Endothelial cell of umbilical vein (primary cell): ENCODE results near the gene SLC22A6. TPM values are rescaled to one million over a fixed set of nuclear protein-coding genes. Genes with fewer than 3 reads are reported as not detected.

Experiments
- BruUV-seq: library from RNA; stranded (reverse); fragments of 400-500 nt; replicated peaks from 2 replicates; lab custom pipeline; 2021; lab: Mats Ljungman, UMichigan
- CTCF ChIA-PET: fragments of 300-600, 350-600 bp; sonication (Branson Sonifier 250); formaldehyde crosslinking; loops from one replicate; lab custom pipeline; 2021; ENCODE audit warnings: antibody characterized with exemption, inconsistent platforms; lab: Charles Lee
- POLR2A ChIA-PET: fragments of 300-600, 350-600 bp; sonication (Branson Sonifier 250); formaldehyde crosslinking; loops from one replicate; lab custom pipeline; 2021; ENCODE audit warnings: antibody characterized with exemption, inconsistent platforms; lab: Charles Lee
- DNase-seq: peaks from one replicate; pipeline ENCODE4 v3.0.0-alpha.2; 2011; ENCODE audit warnings: low read depth, low spot score
- FAIRE-seq: peaks from 2 replicates; lab custom pipeline; 2011; peaks lifted over from hg19 to GRCh38; lab: Jason Lieb, UNC
- H2AFZ ChIP-seq: 2 replicates; pipeline ENCODE4 v1.6.0; 2012; ENCODE audit warnings: low read depth, low read length, control low read depth, inconsistent platforms
- H3K27ac ChIP-seq: 2 replicates; pipeline ENCODE4 v1.5.1; 2011; ENCODE audit warnings: low read depth, mild to moderate bottlenecking, control low read depth, low read length, moderate library complexity; ENCODE audit not compliant: insufficient read depth
- H3K27me3 ChIP-seq, 2 experiments: 2 replicates each; pipeline versions ENCODE4 v1.6.0 to v1.6.1; 2011; ENCODE audit warnings: low read length in 2 of 2, mixed read lengths in 1 of 2; ENCODE audit not compliant: control insufficient read depth in 2 of 2, insufficient read depth in 2 of 2
- H3K36me3 ChIP-seq, 2 experiments: 2 replicates in 1 of 2; 3 replicates in 1 of 2; pipeline ENCODE4 v1.5.1; 2011; ENCODE audit warnings: low read length in 2 of 2, mild to moderate bottlenecking in 1 of 2, moderate library complexity in 1 of 2; ENCODE audit not compliant: control insufficient read depth in 2 of 2, insufficient read depth in 2 of 2; ENCODE audit errors: extremely low read depth in 1 of 2
- H3K4me1 ChIP-seq: 3 replicates; pipeline ENCODE4 v1.5.1; 2011; ENCODE audit warnings: mild to moderate bottlenecking, low read length; ENCODE audit not compliant: control insufficient read depth, insufficient read depth; ENCODE audit errors: extremely low read depth
- H3K4me2 ChIP-seq: 2 replicates; pipeline ENCODE4 v1.6.1; 2011; ENCODE audit warnings: low read length, control low read depth, mixed read lengths; ENCODE audit not compliant: insufficient read depth
- H3K4me3 ChIP-seq, 3 experiments: fragments of 200-600 bp in 1 of 3; sonication (generic), shearing (Covaris generic) in 1 of 3; replicated peaks in 1 of 3; 2 replicates each; pipeline ENCODE4 v1.5.1; 2011 to 2016; ENCODE audit warnings: control low read depth in 3 of 3, low read length in 3 of 3, mild to moderate bottlenecking in 2 of 3, inconsistent platforms in 1 of 3, low read depth in 1 of 3, moderate library complexity in 1 of 3; ENCODE audit not compliant: insufficient read depth in 1 of 3
- H3K79me2 ChIP-seq: 2 replicates; pipeline ENCODE4 v1.6.0; 2012; ENCODE audit warnings: low read length, inconsistent platforms; ENCODE audit not compliant: control insufficient read depth, insufficient read depth
- H3K9ac ChIP-seq: replicated peaks from 2 replicates; pipeline ENCODE3; 2011; ENCODE audit warnings: low read length, control low read depth; ENCODE audit not compliant: insufficient read depth; ENCODE audit errors: extremely low read depth
- H3K9me1 ChIP-seq: replicated peaks from 3 replicates; pipeline ENCODE4 v1.6.0; 2011; ENCODE audit warnings: mild to moderate bottlenecking, low read length; ENCODE audit not compliant: control insufficient read depth, insufficient read depth; ENCODE audit errors: extremely low read depth
- H3K9me3 ChIP-seq: replicated peaks from 2 replicates; pipeline ENCODE4 v1.5.1; 2012; ENCODE audit warnings: low read length, inconsistent platforms; ENCODE audit not compliant: control insufficient read depth, insufficient read depth
- H4K20me1 ChIP-seq: replicated peaks from 2 replicates; pipeline ENCODE3; 2011; ENCODE audit warnings: mild to moderate bottlenecking, low read length; ENCODE audit not compliant: control insufficient read depth, insufficient read depth; ENCODE audit errors: extremely low read depth
- CTCF ChIP-seq, 2 donors: IDR thresholded peaks; 1 replicate in 1 of 2; 2 replicates in 1 of 2; pipeline ENCODE4 v1.5.1; 2011; ENCODE audit warnings: low read length in 2 of 2, mild to moderate bottlenecking in 2 of 2, moderate library complexity in 2 of 2, control low read depth in 1 of 2, inconsistent platforms in 1 of 2, low read depth in 1 of 2; ENCODE audit not compliant: insufficient read depth in 1 of 2; ENCODE audit errors: extremely low read depth in 1 of 2
- EZH2 ChIP-seq: IDR thresholded peaks from 2 replicates; pipeline ENCODE4 v1.6.1; 2012; ENCODE audit warnings: borderline replicate concordance, low read depth, mild to moderate bottlenecking, moderate library complexity, low read length, inconsistent platforms; ENCODE audit not compliant: severe bottlenecking
- FOS ChIP-seq: IDR thresholded peaks from 2 replicates; pipeline ENCODE4 v1.6.1; 2011; ENCODE audit warnings: mild to moderate bottlenecking, low read length, moderate library complexity, borderline replicate concordance; ENCODE audit not compliant: insufficient read depth
- GATA2 ChIP-seq: IDR thresholded peaks from 2 replicates; pipeline ENCODE4 v1.7.0; 2011; ENCODE audit warnings: low read depth, mild to moderate bottlenecking, moderate library complexity, mixed read lengths, low read length; ENCODE audit not compliant: insufficient read length, insufficient read depth
- JUN ChIP-seq: IDR thresholded peaks from 2 replicates; pipeline ENCODE4 v1.6.1; 2011; ENCODE audit warnings: borderline replicate concordance, low read depth; ENCODE audit not compliant: insufficient read length, insufficient read depth
- MAX ChIP-seq: IDR thresholded peaks from 2 replicates; pipeline ENCODE4 v1.6.1; 2011; ENCODE audit not compliant: insufficient read depth, insufficient read length
- MYC ChIP-seq: IDR thresholded peaks from one replicate; pipeline ENCODE4 v1.6.1; 2011; ENCODE audit warnings: mild to moderate bottlenecking, low read depth, low read length
- POLR2A ChIP-seq: IDR thresholded peaks from 2 replicates; pipeline ENCODE4 v1.6.1; 2012; ENCODE audit warnings: low read depth, mild to moderate bottlenecking, control low read depth, low read length
- POLR2AphosphoS5 ChIP-seq: IDR thresholded peaks from 2 replicates; pipeline ENCODE4 v1.6.1; 2012; ENCODE audit warnings: low read depth, mild to moderate bottlenecking, control low read depth, low read length, moderate library complexity; ENCODE audit not compliant: insufficient read depth
- dilution Hi-C: fragments of 300-500 bp; cut with MboI; formaldehyde crosslinking; loops from one replicate; pipeline ENCODE4 v1.15.0; 2019; ENCODE audit warnings: low sequenced_read_pairs; ENCODE audit not compliant: extremely low pct_ligation_motif_present
- intact Hi-C: fragments of 100-400 bp; cut with micrococcal nuclease; formaldehyde crosslinking; loops from one replicate; pipeline ENCODE4 v1.10.0; 2022
- polyA plus RNA-seq, 4 experiments: library from polyadenylated mRNA; depleted of rRNA in 3 of 4; stranded (reverse) in 3 of 4; unstranded in 1 of 4; fragments of >200 nt; gene quantifications; 2 replicates each; pipeline versions ENCODE4 v1.2.1 to v1.2.3, GENCODE V29; 2011 to 2012; ENCODE audit warnings: missing spikeins in 1 of 4
- total RNA-seq: library from RNA; stranded (reverse); gene quantifications from 2 replicates; pipeline ENCODE4 v1.2.3, GENCODE V29; 2021

SLC22A6 gene
- total and polyA plus RNA-seq, 2 donors (not counting 3 experiments of a cell fraction or from before 2014, with no cell fraction given), result not detected

- no peaks in the 10 kb centered on the region for H3K9me1 ChIP-seq
- intact Hi-C loops, result no loop called here
- no peak overlapping the region for H3K4me2 ChIP-seq
- FAIRE-seq (no peak), DNase-seq (no peak)
- no peak overlapping the region for H3K27ac ChIP-seq
- H3K9me3 ChIP-seq, result no peaks in the 10 kb centered on the region
- H3K4me1 ChIP-seq, result peaks cover 6% of the 10 kb centered on the region
- no peaks in the 10 kb centered on the region for H3K36me3 ChIP-seq
- H3K27me3 ChIP-seq, result peaks cover 25 to 36% of the 10 kb centered on the region in 2 experiments
- H4K20me1 ChIP-seq, result no peaks in the 10 kb centered on the region
- ChIA-PET CTCF (interaction anchor here (1.2 to 2.1 kb wide), 2 partner anchors 19 to 107 kb away, joined by 6 to 7 read pairs; no protein-coding TSS in a partner anchor), POLR2A (no interaction called here)
- dilution Hi-C loops, result no loop called here
- H3K79me2 ChIP-seq, result no peaks in the 10 kb centered on the region
- no peak overlapping the region for H2AFZ ChIP-seq
- no peak overlapping the region for H3K4me3 ChIP-seq
- no TSS peak for BruUV-seq
- no peak for TF ChIP-seq MYC
- no peak for TF ChIP-seq JUN
- no peak for TF ChIP-seq EZH2
- no peak for TF ChIP-seq MAX
- no peak for TF ChIP-seq GATA2
- TF ChIP-seq FOS, result no peak
- TF ChIP-seq POLR2AphosphoS5, result no peak
- TF ChIP-seq CTCF (IDR thresholded peaks at IDR 0.05; ENCODE audit: extremely low read depth in 1 of 2, insufficient read depth in 1 of 2, low read depth in 1 of 2, low read length in 2 of 2), result no peak
- no peak for TF ChIP-seq POLR2A
- H3K9ac ChIP-seq, result no peak overlapping the region
Measured at GRCh38 chr11:62928011-62928410, 56.8 kb downstream of the SLC22A6 start.
